Measurements from ENCODE around the gene SH3D19.

SH3D19 gene

DNA sequence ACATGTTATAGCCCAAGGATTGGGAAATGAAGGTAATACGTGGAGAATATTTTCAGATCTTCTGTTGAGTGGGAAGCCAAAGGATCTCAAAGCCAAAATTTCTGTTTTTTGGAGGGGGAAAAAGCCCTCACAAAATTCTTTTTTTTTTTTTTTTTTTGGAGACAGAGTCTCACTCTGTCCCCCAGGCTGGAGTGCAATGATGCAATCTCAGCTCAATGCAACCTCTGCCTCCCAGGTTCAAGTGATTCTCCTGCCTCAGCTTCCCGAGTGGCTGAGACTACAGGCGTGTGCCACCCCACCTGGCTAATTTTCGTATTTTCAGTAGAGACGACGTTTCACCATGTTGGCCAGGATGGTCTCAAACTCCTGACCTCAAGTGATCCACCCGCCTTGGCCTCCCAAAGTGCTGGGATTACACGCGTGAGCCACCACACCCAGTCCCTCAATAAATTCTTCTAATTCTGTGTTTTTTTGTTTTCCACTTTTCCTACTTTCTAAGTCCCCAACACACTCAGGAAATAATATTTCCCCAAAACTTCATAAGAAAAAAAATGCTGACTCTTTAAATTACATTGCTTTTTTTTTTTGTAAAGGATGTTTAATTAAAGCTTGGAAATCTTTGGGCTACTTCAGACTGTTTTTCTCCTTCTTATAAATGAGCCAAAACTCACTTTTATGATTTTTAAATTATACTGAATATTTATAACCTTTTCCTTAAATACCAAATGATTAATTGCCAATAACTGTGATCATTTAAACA lies 174.4 kb downstream of the SH3D19 start:
- Histone ChIP-seq H2AFZ (ENCODE audit: insufficient read depth, low read length, poor library complexity) (no peak overlapping the region), H3K27me3 (ENCODE audit: insufficient read depth, low read length) (no peaks in the 10 kb centered on the region), H2AK5ac (ENCODE audit: low read length) (no peak overlapping the region), H3K14ac (ENCODE audit: low read length) (no peak overlapping the region), H3K4ac (ENCODE audit: low read depth, low read length) (no peak overlapping the region), H4K12ac (ENCODE audit: low read depth, low read length) (no peak overlapping the region), H4K8ac (ENCODE audit: low read depth, low read length) (no peak overlapping the region), H3K18ac (ENCODE audit: low read length) (no peak overlapping the region), H3K9ac (ENCODE audit: low read length) (no peak overlapping the region), H2BK120ac (ENCODE audit: insufficient read depth, low read length, poor library complexity) (no peak overlapping the region), H3K4me2 (ENCODE audit: low read length) (no peak overlapping the region), H3K79me2 (ENCODE audit: control insufficient read depth, insufficient read depth, low read length, poor library complexity) (no peaks in the 10 kb centered on the region), H2BK12ac (ENCODE audit: low read length) (no peak overlapping the region), H3K9me3 (ENCODE audit: insufficient read depth, low read depth, low read length) (no peaks in the 10 kb centered on the region), H3K23ac (ENCODE audit: low read length) (no peak overlapping the region), H3K4me3 (ENCODE audit: low read depth, low read length) (no peak overlapping the region), H3K27ac (ENCODE audit: low read depth, low read length) (no peak overlapping the region), H3K4me1 (ENCODE audit: control insufficient read depth in 1 of 2, insufficient read depth in 2 of 2, low read length in 2 of 2) (no peaks in the 10 kb centered on the region), H3K36me3 (ENCODE audit: control insufficient read depth in 1 of 2, insufficient read depth in 2 of 2, low read length in 2 of 2) (peaks cover 0 to 6% of the 10 kb centered on the region in 2 experiments), H3K79me1 (ENCODE audit: low read length) (no peaks in the 10 kb centered on the region), H2BK5ac (ENCODE audit: low read depth, low read length, poor library complexity) (no peak overlapping the region), H4K91ac (ENCODE audit: low read depth, low read length) (no peak overlapping the region)
- WGBS (ENCODE audit: extremely low coverage, insufficient coverage, insufficient read length), result no CpG with 5 or more reads among the region's 9 CpGs
- no peak for DNase-seq

DNA sequence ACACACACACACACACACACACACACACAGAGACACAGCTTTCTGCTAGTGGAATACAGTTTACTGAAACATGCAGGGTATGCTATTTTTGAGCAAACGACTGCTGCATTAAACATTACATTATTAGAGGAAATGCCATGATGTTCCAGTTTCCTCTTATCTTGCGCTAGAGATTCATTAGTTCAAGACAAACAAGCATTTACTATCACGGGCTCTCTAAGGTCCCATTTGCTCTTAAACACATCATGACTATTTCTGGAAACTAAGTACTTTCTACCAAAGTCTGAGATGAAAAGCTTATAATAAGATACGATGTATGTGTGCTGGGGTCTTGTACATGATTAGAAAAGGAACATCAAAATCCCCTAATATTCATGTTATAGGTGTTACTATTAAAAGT lies 177.1 kb downstream of the SH3D19 start:
- Histone ChIP-seq H3K9ac (ENCODE audit: low read length) (no peak overlapping the region), H3K23ac (ENCODE audit: low read length) (no peak overlapping the region), H3K27me3 (ENCODE audit: insufficient read depth, low read length) (no peaks in the 10 kb centered on the region), H3K9me3 (ENCODE audit: insufficient read depth, low read depth, low read length) (no peaks in the 10 kb centered on the region), H2BK5ac (ENCODE audit: low read depth, low read length, poor library complexity) (no peak overlapping the region), H3K14ac (ENCODE audit: low read length) (no peak overlapping the region), H3K79me1 (ENCODE audit: low read length) (no peaks in the 10 kb centered on the region), H4K91ac (ENCODE audit: low read depth, low read length) (no peak overlapping the region), H3K4me2 (ENCODE audit: low read length) (no peak overlapping the region), H3K18ac (ENCODE audit: low read length) (no peak overlapping the region), H3K4ac (ENCODE audit: low read depth, low read length) (no peak overlapping the region), H4K8ac (ENCODE audit: low read depth, low read length) (no peak overlapping the region), H4K12ac (ENCODE audit: low read depth, low read length) (no peak overlapping the region), H3K79me2 (ENCODE audit: control insufficient read depth, insufficient read depth, low read length, poor library complexity) (no peaks in the 10 kb centered on the region), H3K36me3 (ENCODE audit: control insufficient read depth in 1 of 2, insufficient read depth in 2 of 2, low read length in 2 of 2) (peaks cover 6% of the 10 kb centered on the region in 2 experiments), H3K4me3 (ENCODE audit: low read depth, low read length) (no peak overlapping the region), H2AFZ (ENCODE audit: insufficient read depth, low read length, poor library complexity) (no peak overlapping the region), H3K4me1 (ENCODE audit: control insufficient read depth in 1 of 2, insufficient read depth in 2 of 2, low read length in 2 of 2) (no peaks in the 10 kb centered on the region), H2BK120ac (ENCODE audit: insufficient read depth, low read length, poor library complexity) (no peak overlapping the region), H3K27ac (ENCODE audit: low read depth, low read length) (no peak overlapping the region), H2BK12ac (ENCODE audit: low read length) (no peak overlapping the region), H2AK5ac (ENCODE audit: low read length) (no peak overlapping the region)
- no CpG with 5 or more reads among the region's 4 CpGs for WGBS (ENCODE audit: extremely low coverage, insufficient coverage, insufficient read length)
- DNase-seq, result no peak

DNA sequence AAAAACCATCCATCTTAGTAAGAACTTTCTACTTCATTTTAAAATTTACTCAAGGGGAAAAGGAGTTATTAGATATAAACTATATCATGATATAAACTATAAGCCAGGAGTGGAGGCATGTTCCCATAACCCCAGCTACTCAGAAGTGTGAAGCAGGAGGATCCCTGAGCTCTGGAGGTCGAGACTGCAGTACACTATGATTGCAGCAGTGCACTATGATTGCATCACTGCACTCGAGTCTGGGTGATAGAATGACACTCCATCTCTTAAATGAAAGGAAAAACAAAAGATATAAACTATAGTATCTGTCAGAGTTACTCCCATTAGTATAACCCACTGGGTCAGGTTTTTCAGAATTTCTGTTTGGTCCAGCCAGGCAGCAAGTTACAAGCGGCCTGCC lies 178.4 kb downstream of the SH3D19 start:
- no peak overlapping the region for H3K9ac ChIP-seq (ENCODE audit: low read length)

DNA sequence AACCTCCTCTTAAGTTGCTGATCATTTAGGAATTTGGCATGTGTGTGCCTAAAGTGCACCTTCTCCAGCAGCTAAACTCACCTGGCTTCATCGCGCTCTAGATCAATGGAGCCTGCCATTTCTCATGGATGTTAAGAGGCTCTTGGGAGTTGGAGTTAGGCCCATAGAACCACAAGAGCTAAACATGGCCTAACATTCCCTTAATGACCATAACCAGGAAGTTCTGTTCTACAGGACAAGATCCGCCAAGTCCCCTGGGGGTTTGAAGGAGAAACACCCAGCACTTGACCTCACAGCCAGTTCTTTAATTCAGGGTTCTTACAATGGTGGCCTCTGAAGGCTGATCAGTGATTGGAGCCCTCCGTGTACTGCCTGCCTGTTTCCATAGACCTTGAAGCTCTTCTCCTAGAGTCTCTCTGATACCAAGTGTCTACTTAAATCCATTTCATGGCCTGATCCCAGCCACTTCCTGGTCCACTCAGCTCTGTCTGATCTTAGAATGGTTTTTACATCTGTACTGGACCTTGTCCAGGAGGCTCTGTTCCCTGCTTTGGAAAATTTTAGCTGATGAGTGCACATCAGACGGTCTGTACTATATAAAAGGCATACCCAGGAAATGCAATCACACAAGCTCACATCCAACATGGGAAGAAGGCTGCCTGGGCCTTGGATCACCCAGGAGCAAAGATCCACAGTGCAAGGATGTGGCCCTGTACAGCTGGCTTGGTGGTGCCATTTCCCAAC lies 180.9 kb downstream of the SH3D19 start:
- Histone ChIP-seq H4K8ac (ENCODE audit: low read depth, low read length) (no peak overlapping the region), H3K79me2 (ENCODE audit: control insufficient read depth, insufficient read depth, low read length, poor library complexity) (no peaks in the 10 kb centered on the region), H3K9ac (ENCODE audit: low read length) (no peak overlapping the region), H2AK5ac (ENCODE audit: low read length) (no peak overlapping the region), H3K36me3 (ENCODE audit: control insufficient read depth in 1 of 2, insufficient read depth in 2 of 2, low read length in 2 of 2) (peaks cover 4 to 6% of the 10 kb centered on the region in 2 experiments), H4K91ac (ENCODE audit: low read depth, low read length) (no peak overlapping the region), H3K27me3 (ENCODE audit: insufficient read depth, low read length) (no peaks in the 10 kb centered on the region), H3K4me3 (ENCODE audit: low read depth, low read length) (no peak overlapping the region), H3K23ac (ENCODE audit: low read length) (no peak overlapping the region), H3K4me2 (ENCODE audit: low read length) (no peak overlapping the region), H2BK12ac (ENCODE audit: low read length) (no peak overlapping the region), H3K4me1 (ENCODE audit: control insufficient read depth in 1 of 2, insufficient read depth in 2 of 2, low read length in 2 of 2) (no peaks in the 10 kb centered on the region), H3K18ac (ENCODE audit: low read length) (no peak overlapping the region), H2BK5ac (ENCODE audit: low read depth, low read length, poor library complexity) (no peak overlapping the region), H3K9me3 (ENCODE audit: insufficient read depth, low read depth, low read length) (no peaks in the 10 kb centered on the region), H3K27ac (ENCODE audit: low read depth, low read length) (no peak overlapping the region), H4K12ac (ENCODE audit: low read depth, low read length) (no peak overlapping the region), H3K4ac (ENCODE audit: low read depth, low read length) (no peak overlapping the region), H2BK120ac (ENCODE audit: insufficient read depth, low read length, poor library complexity) (no peak overlapping the region), H3K79me1 (ENCODE audit: low read length) (no peaks in the 10 kb centered on the region), H3K14ac (ENCODE audit: low read length) (no peak overlapping the region), H2AFZ (ENCODE audit: insufficient read depth, low read length, poor library complexity) (no peak overlapping the region)
- WGBS (ENCODE audit: extremely low coverage, insufficient coverage, insufficient read length), result no CpG with 5 or more reads among the region's 5 CpGs
- DNase-seq, result no peak

More for the DNA sequence above, 178.4 kb downstream of the SH3D19 start:
- no peaks in the 10 kb centered on the region for H3K9me3 ChIP-seq (ENCODE audit: insufficient read depth, low read depth, low read length)
- H4K12ac ChIP-seq (ENCODE audit: low read depth, low read length), result no peak overlapping the region
- no peak overlapping the region for H4K91ac ChIP-seq (ENCODE audit: low read depth, low read length)
- no peak overlapping the region for H2BK12ac ChIP-seq (ENCODE audit: low read length)
- no peak overlapping the region for H3K23ac ChIP-seq (ENCODE audit: low read length)
- no peak overlapping the region for H2AFZ ChIP-seq (ENCODE audit: insufficient read depth, low read length, poor library complexity)
- no peak overlapping the region for H2AK5ac ChIP-seq (ENCODE audit: low read length)
- no peak overlapping the region for H4K8ac ChIP-seq (ENCODE audit: low read depth, low read length)
- no peaks in the 10 kb centered on the region for H3K79me1 ChIP-seq (ENCODE audit: low read length)
- WGBS (ENCODE audit: extremely low coverage, insufficient coverage, insufficient read length), result no CpG with 5 or more reads among the region's 3 CpGs
- peaks cover 4 to 6% of the 10 kb centered on the region in 2 experiments for H3K36me3 ChIP-seq (ENCODE audit: control insufficient read depth in 1 of 2, insufficient read depth in 2 of 2, low read length in 2 of 2)
- no peaks in the 10 kb centered on the region for H3K4me1 ChIP-seq (ENCODE audit: control insufficient read depth in 1 of 2, insufficient read depth in 2 of 2, low read length in 2 of 2)
- H3K14ac ChIP-seq (ENCODE audit: low read length), result no peak overlapping the region
- no peaks in the 10 kb centered on the region for H3K27me3 ChIP-seq (ENCODE audit: insufficient read depth, low read length)
- H2BK120ac ChIP-seq (ENCODE audit: insufficient read depth, low read length, poor library complexity), result no peak overlapping the region
- H2BK5ac ChIP-seq (ENCODE audit: low read depth, low read length, poor library complexity), result no peak overlapping the region
- H3K4ac ChIP-seq (ENCODE audit: low read depth, low read length), result no peak overlapping the region
- H3K4me2 ChIP-seq (ENCODE audit: low read length), result no peak overlapping the region
- no peak overlapping the region for H3K18ac ChIP-seq (ENCODE audit: low read length)
- H3K27ac ChIP-seq (ENCODE audit: low read depth, low read length), result no peak overlapping the region
- DNase-seq, result no peak
- H3K79me2 ChIP-seq (ENCODE audit: control insufficient read depth, insufficient read depth, low read length, poor library complexity), result no peaks in the 10 kb centered on the region
- H3K4me3 ChIP-seq (ENCODE audit: low read depth, low read length), result no peak overlapping the region

Measured in trophoblast cell (in vitro differentiated cells and primary cell).